Fibroblast of skin of right biceps (primary cell): ENCODE data around the gene AGXT2.

Source experiments
- DNase-seq: peaks from one replicate; pipeline ENCODE4 v3.0.0-alpha.2; 2013

The AGXT2 gene

DNA sequence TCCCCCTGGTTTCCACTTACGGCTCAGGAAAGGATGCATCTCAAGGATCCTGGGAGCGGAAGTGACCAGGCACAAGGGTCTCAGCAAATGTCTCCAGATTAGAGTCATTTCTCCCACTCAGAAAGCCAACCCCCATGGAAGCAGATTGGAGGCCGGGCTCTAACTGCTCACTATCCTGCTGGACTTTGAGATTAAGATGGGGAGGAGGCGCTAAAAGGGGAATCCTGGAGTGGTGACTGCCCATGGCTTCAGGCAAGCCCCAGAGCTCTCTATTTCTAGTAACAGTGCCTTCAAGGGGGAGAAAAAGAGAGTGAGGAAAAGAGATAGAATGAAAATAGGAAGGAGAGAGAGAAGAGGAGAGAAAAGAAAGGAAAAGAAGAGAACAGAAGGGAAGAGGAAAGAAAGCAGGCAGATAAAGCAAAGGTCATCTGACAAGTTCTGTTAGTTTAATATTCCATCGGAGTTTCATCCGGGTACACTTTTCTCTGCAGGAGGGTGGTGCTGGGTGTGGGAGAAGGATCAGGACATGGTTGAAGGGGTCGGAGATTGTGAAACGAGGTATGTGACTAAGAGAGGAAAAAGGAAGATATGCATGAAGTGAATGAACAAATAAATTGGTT, at the start of gene AGXT2:
TSS of gene AGXT2 (minus strand) at position 165 of the 620 bp plus-strand sequence. CDS start at position 108, 57 bp downstream.
- no peak for DNase-seq

DNA sequence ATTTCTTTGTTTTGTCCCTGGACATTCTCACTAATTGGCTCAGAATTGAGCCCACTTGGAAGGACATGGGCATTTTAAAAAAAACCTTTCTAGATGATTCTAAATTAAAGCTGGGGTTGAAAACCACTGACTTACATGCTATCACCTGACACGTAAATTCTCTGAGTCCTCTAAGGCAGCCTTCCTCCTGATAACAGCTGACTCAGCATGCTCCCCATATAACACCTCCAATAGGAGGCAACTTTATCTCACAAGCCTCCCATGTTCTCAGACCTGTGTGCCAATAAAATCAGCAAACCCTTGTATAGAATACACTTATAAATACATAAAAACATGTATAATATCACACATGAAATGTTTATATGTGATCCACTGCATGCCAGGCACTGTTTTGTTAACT, 49.2 kb upstream of the AGXT2 start:
- DNase-seq = no peak

DNA sequence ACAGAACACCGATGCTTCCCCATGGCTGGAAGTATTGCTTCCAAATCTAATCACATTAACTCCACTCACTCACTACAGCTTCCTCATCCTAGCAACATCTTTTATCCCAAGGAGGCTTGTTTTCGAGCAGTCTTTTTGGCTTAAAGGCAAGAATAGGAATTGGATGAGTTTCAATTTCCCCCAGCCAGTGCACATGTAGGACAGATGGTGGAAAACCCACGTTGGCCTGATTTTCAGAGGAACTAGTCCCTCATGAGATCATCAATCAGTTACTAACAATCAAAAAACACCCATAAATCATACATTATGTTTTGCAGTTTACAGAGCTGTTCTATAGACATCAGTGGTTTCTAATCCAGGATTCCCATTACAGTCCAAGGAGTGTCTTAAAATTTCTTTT, 48.5 kb upstream of the AGXT2 start:
- peak; percentile 7 for DNase-seq

DNA sequence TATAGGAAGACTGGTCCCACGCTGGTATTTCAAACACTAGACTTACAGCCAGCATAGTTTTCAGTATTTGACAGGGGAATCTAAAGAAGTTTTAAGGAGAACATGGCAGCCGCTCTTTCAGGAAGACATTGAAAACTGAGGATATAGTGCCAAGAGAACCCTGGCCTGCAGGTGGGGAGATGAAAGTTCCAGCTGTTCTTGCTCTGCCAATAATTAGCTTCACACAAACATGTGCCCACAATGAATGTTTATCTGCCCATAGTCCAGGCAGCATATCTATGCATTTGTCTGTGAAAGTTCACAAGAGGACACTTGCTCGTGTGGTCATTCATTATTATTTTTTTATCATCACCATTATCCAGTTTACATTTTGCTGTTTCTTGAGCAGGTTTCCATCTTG, 47.6 kb upstream of the AGXT2 start:
- no peak for DNase-seq

GRCh38 chr5:35094948-35095347, 47.2 kb upstream of the AGXT2 start:
- no peak for DNase-seq

GRCh38 chr5:35092703-35093102, 45.0 kb upstream of the AGXT2 start:
- no peak for DNase-seq

GRCh38 chr5:35091704-35092103, 44.0 kb upstream of the AGXT2 start:
- no peak for DNase-seq

DNA sequence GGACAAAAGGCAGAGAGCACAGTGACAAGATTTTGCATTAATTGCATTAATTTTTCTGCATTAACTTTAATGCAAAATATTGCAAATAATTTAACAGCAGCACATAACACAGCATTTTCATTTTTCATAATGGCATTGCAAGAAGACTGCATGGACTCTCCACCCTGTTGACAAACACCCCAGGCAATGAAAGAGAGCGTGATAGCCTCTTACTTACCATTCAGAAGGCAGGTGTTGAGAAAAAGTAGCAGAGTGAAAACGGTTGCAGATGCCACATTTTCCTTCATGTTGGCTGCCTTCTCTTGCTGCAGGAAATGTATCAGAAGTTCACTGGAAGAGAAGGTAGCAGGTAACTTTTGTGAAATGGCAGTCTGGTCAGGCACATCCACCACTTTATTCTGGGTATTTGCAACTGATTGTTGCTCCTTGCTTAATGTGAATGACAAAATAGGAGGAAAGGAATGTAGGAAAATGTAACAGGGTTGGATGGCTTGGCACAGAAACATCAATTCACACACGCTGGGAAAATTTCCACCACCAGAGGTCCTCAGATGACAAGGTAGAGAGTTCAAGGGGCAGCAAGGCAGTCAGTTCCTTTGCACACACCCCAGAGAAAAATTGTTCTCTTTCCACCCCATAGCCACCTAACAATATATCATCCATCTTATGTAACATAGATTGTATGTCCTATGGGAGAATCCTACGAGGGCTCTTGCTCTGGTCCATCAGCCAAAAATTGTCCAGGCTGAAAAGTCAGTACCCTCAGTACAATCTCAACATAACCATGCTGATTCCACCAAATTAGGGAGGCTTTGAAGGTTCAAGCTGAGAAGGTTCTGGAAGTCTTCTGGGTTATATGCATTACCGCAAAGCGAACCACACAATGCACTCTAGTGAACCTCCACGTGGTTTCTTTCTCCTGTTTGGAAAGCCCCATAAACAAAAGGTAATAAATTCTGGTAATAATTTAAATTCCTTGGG, 41.9 kb upstream of the AGXT2 start:
- peak; percentile 74 for DNase-seq

- peak; percentile 37 for DNase-seq
These were observed 40.2 kb upstream of the AGXT2 start for GRCh38 chr5:35087991-35088390.

DNA sequence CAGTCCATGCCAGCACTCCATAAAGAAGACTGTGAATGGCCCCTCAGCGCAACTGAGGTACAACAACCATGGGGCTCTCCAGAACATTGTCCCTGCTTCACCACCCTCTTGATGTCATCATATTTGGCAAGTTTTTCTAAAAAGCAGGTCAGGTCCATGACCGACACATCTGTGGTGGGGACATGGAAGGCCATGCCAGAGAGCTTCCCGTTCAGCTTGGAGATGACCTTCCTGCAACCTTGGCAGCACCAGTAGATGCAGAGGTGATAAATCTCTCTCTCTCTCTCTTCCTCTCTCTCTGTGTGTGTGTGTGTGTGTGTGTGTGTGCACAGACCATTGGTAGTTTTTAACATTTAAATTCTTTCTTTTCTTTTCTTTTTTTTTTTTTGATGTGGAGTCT, 35.4 kb upstream of the AGXT2 start:
- no peak for DNase-seq

GRCh38 chr5:35082530-35082929, 34.8 kb upstream of the AGXT2 start:
- no peak for DNase-seq

DNA sequence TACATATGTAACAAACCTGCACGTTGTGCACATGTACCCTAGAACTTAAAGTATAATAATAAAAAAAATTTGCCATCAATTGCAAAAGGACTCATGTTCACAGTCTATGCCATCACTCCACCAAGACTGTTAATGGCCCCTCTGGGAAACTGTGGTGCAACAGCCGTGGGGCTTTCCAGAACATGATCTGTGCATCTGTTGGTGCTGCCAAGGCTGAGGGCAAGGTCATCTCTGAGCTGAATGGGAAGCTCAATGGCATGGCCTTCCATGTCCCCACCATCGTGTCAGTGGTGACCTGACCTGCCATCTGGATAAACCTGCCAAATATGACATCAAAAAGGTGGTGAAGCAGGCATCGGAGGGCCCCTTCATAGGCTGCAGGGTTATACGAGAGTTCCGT, 33.4 kb upstream of the AGXT2 start:
- DNase-seq = no peak

DNA sequence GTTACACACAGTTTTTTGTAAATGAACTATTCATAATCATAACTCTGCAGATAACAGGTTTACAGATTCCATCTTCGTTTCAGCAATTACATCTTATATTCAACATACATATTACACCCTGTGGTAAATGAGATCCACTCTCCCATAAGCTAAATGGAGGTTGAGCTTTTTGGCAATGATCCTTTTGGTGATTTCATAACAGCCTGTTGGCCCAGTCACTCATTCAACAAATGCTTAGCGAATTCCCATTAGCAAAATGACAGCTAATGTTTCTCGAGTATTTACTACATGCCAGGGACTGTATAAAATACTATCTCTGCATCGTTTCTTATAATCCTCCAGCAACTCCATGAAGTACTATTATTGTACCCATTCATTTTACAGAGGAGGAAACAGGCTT, 25.4 kb upstream of the AGXT2 start:
- DNase-seq = no peak

DNA sequence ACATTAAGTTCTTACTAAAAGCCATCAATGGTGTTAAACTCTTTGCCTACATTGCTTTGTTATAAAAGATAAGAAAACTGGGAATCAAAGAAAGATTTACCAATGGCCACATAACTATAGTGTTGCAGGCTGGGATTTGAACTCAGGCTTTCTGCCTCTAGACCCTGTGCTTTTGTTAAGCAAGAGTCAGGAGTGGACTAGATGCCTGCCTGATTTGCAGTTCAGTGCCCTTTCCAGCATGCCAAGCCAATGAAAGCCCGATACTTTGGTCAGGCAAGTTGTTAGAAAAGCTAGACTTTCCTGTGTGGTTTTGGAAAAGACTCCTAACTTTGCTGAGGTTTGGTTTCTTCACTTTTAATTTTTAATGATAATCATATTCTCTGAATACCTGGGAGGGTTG, 21.4 kb upstream of the AGXT2 start:
- no peak for DNase-seq

DNA sequence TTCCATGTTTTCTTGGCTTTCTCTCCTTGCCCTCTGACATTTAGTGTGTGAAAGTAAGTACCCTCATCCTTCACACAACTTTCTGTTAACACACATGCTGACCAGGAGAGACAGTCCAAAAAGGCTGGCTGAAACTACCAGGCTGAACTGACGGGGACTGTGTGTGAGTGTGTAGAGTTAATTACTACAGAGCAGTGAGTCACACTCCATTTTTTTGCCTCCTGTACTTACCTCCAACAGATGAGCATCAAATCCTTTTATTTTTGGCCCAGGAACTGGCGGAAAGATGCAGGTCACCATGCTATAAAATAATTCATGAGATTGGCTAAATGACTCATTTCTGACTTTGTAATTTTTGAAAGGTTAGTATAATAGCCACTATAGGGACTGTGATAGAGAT, 20.2 kb upstream of the AGXT2 start:
- peak; percentile 21 for DNase-seq

DNA sequence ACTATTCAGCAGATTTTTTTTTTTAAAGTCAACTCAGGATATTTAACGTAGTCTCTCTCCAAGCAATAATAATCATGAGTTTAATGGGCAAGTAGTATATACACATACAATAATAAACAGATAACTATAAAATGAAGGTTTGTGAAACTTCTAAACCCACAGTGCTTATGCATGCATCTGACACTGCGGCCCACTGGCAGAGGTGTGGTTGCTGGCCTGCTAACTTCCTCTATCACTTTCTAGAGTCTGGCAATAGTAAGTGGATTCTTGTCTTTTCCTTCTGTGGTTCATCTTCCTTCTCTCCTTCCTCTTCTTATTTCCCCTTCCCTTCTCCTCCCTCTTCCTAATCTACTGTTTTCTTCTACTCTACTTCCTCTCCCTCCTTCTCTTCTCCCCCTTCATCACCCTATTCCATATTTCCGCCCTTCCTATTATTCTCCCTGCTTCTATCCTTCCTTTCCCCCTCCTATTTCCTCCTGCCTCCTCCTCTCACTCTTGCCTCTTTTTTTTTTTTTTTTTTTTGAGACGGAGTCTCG, 18.6 kb upstream of the AGXT2 start:
- DNase-seq = no peak

- DNase-seq = peak; percentile 22
These were observed 15.7 kb upstream of the AGXT2 start for GRCh38 chr5:35063414-35063813.

- no peak for DNase-seq
These were observed 13.5 kb upstream of the AGXT2 start for GRCh38 chr5:35061211-35061770.

DNA sequence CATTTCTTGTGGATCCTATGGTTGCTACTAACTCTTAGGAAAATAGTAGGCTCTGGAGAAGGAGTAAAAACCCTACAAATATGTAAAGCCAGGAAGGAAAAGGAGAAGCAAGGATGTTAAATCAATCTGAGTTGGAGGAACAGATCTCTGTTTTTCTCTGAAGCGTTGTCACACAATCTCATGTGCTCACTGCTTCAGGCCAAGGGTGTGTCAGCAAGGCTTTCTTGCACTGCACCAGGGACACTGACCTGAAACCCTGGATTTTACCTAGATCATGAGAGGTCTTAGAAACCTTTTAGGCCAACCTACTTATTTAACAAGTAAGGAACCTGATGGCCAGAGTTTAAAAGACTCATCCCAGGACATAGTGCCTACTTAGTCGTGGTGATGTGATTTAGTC, 12.5 kb upstream of the AGXT2 start:
- DNase-seq = no peak

DNA sequence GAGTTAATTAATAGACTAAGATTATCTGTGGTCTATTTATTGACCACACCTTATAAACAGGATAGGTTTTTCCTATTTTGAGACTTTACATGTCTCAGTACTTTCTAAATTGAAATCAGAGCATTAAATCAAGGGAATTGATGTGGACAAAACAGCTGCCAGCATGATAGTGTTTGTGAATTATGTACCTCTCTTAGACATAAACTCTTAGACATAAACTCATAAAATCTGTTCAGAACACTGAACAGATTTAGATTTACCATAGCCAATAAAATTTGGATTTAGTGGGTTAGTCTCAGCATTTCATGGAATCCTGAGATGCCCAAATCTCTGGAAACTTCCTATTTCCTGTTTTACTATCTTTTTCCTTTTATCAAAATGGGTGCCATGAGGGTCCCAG, 11.5 kb upstream of the AGXT2 start:
- no peak for DNase-seq

DNA sequence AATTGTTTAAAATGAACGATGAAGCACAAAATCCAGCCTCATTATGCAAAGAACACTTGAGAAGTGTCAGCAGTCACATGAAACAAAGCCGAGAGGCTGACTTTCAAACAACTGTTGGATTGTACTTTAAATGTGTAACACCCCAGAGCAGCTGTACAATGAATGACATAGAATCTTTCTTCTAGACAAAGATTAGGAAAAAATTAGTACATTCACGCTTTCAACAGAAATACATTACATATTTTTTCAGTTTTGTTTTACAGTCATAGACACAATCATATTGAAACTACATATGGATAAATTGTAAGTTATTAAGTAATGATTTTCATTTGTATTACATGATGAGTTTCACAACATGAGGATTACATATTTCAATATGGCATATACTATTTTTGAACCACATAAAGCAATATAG, 10.6 kb upstream of the AGXT2 start:
- DNase-seq = no peak

DNA sequence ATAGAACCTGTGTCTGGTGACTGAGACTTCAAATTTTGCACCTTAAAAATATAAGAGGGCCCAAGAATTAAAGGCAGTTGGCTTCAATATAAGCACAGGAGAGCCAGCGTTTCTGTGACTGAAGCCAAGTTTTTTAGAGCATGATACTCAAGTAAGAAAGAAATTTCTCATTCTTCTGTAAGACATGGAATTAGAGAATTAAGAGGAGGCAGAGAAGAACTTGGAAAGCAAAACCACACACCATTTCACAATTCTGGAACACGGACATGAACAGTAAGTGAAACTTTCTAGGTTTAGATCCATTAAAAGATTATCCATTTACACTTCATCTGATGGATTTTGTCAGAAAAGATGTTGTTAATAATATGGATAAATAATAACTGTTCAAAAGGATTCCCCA, 8.9 kb upstream of the AGXT2 start:
- DNase-seq = no peak

- DNase-seq = no peak
These were observed 5.1 kb upstream of the AGXT2 start for GRCh38 chr5:35052838-35053237.
